HG03460 (cell line): ENCODE results near the gene PUS3.

ENCODE experiments used
- ATAC-seq: cut with Tn5 transposase; IDR thresholded peaks from one replicate; pipeline ENCODE4 v1.9.1; 2021; ENCODE audit not compliant: unreplicated experiment

The PUS3 gene

DNA sequence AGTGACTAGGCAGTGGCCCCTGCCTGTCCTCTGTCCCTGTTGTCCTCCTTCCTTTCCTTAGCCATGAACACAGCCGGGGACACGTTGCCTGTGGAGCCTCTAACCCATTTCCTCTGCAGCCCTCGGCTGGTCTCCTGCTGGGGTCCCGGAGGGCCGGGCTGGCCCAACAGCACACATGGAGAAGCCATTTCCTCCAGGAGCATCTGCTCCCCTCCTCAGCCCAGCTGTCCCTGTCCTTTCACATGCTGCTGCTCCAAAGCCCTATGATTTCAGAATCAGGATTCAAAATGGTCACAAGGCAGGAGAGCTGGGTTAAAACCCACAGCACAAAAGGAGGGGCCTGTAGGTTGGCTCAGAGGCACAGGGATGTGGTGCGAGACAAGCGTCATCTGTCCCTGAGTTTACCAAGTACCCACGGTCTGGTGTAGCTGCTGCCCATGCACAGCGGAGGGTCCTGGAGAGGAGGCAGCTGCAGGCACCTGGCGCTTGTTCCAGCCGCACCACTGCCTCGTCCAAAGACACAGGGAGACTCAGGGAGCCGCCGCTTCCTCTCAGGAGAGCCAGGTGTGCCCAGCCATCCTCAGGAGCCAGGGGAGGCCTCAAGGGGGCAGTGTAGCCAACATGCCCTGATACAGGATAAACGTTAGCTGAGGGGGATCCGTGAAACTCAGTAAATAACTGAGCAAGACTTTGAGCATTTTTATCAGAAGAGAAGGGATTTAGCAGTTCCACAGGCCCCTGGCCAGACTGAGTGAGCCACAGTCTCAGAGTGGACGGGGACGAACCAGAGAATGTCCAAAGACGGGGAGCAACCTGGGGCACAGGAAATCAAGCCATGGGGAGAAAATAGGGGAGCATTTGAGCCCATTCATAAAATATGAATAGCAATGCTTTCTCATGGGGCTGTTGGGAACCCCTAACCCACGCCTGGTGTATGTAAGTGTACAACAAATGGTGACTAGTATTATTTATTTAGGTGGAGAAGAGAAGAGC is 38.9 kb upstream of the PUS3 start:
- no peak for ATAC-seq

DNA sequence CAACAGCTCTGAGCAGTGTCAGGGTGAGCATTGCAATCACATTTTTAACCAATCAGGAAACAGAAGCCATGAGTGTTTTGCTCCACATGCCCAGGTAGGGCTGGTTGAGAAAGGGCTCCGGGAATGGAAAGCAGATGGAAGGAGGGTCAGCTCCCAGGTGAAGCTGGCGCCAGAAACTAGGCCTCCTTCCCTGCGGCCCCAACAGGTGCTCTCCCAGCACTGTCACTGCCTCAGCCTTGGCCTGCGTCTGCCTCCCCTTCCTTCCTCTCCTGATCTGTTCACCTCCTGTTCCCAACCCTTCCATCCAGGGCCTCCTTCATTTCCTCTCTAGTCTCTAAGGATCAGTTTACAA is 38.2 kb upstream of the PUS3 start:
- ATAC-seq: no peak

DNA sequence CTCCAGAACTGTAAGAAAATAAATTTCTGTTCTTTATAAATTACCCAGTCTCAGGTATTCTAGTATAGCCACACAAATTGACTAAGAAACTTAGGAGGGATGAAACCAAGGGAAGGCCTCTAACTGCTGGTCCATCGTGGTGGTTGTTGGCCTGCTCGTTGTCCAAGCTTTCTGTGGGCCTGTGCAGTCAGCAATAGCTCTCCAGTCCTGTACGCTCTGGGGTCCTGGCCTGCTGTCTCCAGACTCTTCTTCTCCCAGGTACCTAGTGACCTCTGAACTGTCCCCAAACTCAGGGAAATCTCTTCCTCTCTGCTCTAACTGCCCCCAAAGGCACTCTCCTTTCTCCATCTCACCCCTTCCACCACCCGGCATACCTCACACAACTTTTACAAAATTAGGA is 37.1 kb upstream of the PUS3 start:
- ATAC-seq: no peak

DNA sequence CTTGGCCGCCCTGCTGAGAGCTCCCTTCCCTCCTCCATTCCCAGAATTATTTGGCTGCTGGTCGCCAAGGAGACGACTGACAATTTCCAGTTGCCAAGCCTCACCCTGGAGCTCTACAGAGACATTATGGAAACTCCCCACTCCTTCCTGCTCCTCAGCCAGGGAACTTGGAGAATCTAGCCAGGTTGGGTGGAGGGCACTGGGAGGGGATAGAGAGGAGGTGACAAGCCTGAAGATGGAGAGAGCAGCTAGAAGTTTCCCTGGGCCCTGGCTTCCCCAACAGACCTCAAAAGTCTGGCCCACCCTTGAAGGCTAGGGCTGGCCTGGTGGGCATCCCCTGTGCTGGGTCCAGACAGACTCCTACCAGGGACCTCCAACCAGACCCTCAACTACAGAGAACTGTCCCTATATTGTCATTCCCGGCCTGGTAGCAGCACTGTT is 36.1 kb upstream of the PUS3 start:
- no peak for ATAC-seq

DNA sequence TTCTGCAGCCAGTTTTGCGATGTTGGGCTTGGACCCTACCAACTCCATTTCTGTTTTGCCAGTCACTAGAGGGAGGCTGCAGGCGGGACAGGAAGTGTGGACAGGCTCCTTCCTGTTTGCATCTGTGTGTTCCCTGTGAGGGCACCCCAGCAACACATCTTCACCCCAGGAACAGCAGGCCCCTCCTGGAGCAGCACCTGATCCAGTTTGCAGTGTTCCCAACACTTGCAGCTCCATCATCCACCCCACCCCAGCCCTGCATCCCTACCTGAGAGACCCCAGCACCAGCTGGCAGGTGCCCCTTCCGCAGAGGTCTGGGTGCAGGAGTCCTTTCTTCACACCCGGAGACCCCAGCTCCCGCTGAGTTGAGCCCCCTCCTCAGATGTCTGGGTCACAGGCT is 35.4 kb upstream of the PUS3 start:
- no peak for ATAC-seq

DNA sequence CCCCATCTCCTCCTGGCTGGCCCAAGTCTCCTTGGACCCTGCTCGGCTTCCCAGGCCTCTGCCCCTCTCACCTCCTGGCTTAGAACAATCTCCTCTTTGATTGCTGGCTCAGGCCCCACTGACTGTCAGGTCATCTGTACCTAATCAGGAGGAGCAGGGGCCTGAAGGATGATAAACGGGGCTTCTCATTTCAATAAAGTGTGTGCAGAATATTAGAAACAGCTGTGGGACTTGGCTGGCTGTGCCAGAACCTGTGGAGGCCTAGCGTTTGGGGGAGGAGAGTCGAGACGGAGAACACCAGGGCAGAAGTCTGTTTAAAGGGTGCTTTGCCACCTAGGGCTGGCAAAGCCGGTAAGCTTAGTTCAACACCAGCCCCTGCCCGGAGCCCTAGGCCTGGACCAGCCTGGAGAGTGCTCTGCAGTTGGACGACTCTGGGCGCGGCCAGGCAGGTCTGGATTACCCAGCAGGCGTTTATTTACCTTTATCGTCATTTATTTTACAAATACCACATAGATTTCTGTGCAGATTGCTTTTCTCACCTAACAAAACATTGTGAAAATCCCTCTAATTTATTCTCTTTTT is 32.7 kb upstream of the PUS3 start:
- no peak for ATAC-seq

DNA sequence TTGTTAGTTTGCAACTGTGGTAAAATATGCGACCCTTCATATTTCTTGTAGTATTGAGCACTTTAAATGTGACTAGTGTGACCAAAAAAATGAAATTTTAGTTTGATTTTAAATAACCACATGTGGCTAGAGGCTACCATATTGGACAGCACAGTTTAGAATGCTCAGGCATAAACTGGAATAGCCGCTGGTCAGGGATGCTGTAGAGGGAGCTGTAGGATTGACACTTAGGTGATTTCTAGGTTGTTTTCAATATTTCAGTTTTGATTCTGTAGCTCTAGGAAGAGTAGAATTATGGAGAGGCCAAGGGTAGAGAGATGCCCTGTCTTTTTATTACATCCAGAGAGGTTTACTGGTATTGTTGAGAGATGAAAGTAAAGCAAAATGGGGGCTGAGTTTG is 32.0 kb upstream of the PUS3 start:
- no peak for ATAC-seq

DNA sequence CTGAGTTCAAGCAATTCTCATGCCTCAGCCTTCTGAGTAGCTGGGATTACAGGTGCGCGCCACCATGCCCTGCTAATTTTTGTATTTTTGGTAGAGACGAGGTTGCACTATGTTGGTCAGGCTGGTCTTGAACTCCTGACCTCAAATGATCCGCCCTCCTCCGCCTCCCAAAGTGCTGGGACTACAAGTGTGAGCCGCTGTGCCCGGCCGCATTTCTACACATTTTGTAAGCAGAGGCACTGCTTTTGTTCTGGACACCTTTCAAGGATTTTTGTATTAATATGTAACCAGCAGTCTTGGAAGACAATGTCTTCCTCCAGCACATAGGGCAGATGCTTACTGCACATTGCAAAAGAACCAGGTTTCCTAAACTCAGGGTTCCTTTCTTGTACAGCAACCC is 31.5 kb upstream of the PUS3 start:
- no peak for ATAC-seq

DNA sequence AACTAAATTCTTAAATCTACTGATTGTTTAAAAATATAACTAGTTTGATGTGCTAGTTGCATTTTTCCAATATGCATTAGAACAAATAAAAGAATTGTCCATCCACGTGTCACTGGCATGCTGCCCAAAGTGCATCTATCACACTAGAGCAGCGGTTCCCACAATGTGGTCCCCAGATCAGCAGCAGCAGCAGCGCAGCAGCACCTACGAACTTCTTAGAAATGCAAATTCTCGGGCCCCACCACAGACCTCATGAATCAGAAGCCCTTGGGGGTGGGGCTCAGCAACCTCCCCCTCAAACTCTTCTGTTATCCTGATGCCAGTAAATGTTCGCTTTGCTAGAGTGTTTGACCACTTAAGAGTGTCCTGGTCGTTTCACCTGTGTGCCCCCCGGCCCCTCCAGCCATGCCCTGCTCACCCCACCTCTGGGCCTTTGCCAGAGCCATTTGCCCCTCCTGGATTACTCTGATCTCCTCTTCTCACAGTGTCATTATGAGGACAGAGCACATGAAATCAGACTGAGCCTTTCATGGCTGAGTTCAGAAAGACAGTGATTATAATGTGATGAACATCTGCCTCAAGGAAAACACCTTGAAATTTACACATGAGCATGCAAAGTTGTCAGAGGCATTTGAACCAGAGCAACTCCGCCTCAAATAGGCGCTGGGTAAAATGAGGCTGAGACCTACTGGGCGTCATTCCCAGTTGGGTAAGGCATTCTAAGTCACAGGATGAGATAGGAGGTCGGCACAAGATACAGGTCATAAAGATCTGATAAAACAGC is 30.2 kb upstream of the PUS3 start:
- no peak for ATAC-seq

DNA sequence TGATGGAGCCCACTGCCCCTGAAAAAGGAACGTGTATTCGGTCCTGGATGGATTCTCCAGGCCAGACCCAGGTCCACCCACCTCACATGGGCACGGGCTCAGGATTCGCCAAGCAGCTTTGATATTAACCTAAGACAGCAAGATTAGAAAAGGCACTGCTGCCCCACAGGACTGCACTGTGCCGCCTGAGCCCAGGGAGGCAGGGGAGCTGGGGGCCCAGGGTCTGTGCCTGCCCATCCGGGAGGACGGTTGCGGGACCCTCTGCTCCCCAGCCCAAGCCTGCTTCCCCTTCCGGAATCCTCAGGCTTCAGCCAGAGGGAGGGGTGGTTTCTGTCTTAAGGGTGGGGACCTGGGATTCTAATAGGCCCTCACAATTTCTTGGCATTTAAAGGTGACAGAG is 29.3 kb upstream of the PUS3 start:
- ATAC-seq: no peak

DNA sequence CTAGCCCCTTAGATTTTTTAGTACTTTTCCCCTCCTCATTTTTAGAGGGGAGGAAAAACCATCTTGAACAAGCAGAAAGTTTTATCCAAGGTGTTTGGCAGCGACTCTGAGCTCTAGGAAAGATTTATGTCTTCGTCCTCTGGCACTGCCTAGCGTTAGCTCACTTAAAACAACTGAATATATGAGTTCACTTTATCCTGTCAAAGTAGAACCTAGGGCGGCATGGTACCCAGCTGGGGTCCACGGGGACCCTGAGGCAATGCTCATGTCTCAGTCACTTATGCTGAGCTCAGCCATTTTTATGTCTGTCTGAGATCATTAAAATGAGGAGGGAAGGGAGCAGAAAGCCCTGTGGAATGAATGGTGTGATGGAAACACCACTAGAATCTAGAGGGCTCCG is 28.7 kb upstream of the PUS3 start:
- no peak for ATAC-seq

DNA sequence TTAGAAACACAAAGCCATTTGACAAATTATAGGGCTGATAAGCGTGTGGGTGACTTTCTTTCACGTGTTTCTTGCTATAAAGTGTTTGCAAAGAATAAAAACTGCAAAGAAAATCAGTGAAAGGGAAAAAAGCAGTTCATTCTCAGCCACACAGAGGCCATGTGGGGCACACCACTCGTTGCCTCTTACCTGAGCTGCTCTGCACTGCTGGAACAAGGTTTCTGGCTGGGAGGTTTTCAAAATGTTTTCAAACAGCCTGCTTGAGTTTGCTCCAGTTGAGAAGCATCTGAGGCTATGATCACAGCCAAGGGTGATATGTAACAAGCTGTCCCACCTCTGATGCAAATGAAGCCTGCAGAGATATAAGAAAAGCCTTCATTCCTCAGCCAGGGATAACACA is 28.1 kb upstream of the PUS3 start:
- ATAC-seq: no peak

DNA sequence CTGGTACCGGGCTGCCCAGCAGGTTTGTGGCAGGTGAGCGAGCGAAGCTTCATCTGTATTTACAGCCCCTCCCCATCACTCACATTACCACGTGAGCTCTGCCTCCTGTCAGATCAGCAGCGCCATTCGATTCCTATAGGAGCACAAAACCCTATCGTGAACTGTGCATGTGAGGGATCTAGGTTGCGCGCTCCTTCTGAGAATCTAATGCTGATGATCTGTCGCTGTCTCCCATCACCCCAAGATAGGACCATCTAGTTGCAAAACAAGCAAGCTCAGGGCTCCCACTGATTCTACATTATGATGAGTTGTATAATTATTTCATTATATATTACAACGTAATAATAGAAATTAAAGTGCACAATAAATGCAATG is 27.1 kb upstream of the PUS3 start:
- ATAC-seq: no peak

DNA sequence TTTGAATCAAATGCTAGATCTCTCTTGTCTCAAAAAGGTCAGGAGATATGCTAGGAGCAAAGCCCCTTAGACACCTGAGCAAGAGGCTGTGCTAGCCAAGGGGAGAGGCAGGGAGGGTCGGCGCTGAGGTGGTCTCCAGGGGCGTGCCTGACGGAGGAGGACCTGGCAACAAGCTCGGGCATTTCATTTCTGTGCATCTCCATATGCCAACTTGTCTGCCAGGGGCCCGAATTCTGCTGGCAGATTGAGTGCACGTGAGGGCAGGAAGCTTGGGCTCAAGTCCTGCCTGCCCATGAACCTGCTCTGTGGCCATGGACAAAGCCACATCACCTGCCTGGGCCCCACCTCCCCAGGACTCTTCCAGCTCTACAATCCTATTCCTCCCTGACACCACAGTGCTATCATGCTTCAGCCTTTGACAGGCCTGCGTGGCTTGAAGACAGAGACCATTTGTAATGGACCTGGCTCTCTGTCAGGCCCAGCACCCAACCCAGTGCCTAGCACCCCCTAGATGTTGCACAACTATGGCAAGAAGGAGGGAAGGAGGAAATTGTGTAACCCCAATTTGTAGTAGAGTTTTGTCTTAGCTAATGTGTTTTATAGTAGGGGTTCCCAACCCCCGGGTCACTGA is 26.6 kb upstream of the PUS3 start:
- ATAC-seq: no peak

DNA sequence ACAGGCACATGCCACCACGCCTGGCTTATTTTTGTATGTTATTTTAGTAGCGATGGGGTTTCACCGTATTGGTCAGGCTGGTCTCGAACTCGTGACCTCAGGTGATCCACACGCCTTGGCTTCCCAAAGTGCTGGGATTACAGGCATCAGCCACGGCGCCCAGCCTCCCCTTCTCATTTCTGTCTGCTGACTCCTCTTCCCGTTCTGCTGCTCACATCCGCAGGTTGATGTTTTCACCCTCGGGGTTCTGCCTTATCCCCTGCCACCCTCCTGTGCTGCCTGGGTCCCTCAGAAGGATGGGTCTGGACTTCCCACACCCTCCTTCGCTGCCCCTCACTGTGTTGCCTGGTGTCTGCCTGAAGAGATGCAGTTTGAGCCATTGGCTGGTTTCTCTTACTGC is 23.7 kb upstream of the PUS3 start:
- ATAC-seq: no peak

DNA sequence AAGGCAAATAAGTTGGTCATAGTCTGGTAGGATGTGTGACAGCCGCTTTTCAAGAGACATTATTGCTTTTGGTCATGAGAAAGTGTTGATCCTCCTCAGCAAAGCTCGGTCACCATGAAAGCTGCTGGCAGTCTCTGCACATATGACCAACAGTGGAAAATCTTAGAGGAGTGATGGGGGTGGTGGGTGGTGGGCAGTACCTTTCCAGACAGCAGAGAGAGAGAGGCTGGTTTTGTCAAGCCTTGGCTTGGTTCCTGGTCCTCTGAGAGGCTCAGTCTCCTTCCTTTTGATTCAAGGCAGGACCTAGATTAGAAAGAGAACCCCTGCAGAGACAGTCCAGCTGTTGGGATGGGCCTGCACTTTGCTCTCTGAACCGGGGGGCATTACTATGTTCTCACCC is 22.8 kb upstream of the PUS3 start:
- ATAC-seq: no peak

DNA sequence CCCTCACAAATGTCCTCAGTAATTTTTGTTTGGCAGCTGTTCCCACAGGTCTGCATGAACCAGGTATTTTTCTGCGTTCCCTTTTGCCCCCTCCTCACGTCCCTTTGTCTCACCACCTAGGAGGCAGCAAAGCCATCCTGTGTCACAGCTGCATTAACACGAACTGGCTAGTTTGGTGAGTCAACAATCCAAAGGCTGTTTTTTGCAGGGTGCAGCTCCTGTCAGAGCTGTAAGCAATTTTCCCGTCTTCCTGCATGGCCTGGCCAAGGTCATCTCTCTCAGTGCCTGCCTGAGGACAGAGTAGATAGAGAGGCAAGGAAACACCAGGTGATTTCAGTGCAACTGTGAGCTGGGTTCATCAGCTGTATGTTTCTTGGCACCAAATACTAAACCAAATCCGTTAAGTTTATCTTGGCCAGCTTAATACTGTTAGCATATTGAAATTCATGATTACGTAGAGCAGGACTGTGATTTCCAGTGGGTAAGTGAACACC is 22.3 kb upstream of the PUS3 start:
- ATAC-seq: no peak

DNA sequence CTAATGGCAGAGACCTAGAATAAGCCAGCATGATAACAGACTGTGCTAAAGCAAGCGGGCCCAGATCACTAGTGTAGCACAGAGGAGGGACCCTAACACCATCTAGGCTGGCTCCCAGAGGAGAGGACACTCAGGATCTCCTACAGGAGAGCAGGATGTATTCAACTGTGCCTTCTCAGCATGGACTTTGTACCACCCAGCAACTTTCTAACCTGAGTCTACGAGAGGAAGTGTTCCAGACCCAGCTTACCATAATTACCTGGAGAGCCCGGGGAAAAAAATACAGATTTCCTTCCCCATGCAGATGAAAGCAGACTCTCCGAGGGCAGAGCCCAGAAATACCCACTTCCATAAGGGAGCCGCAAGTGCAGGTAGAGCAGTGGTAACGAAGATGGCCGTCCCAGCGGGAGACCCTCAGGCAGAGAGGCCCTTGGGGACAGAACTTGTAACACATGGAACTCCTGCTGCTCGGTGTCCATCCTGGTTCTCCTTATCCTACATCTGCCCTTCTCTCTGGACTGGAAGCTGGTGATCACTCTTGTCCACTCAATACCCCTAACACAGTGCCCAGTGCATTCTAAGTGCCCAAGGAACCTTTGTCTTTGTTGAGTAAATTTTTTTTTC is 21.5 kb upstream of the PUS3 start:
- ATAC-seq: no peak

DNA sequence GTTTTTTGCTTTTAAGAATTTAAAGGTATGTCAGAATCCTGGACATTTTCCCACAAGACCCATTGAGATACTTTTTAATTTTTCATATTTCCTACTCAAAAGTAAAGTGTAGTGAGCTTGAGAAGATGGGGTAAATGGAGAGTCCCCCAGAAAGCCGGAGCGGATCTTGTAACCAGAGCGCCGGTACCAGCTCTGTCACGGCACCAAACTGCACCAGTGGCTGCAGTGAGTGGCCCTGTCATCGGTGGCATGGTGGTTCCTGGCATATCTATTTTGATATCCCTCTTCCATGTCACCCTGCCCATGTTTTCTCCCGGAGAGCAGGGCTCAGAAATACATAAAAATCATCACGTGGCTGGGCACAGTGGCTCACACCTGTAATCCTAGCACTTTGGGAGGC is 20.6 kb upstream of the PUS3 start:
- ATAC-seq: no peak

DNA sequence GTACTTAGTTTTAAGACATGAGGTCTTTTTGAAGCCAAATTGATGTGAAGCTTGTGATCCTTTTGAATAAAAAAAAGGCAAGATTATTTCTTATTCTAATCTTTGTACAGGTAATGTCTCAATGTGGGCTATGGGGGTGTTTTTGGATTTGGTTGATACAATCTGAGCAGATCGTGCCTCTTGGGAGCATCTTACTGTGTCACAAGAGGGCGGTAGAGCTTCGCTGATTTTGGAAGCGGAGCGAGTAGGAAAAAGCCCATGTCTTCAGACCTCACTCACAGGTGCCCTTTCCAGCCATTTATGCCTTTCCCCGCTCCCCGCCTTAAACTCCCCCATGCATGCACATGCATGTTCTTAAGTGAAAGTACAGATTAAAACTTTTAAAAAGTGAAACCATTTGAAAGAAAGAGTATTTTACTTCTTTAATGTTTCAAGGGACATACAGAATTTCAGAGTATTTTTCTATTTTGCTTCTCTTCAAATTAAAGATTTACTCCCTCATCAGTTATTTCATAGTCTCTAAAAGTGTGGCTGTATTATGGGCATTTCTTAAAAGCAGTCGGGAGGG is 20.1 kb upstream of the PUS3 start:
- ATAC-seq: peak; percentile 71

DNA sequence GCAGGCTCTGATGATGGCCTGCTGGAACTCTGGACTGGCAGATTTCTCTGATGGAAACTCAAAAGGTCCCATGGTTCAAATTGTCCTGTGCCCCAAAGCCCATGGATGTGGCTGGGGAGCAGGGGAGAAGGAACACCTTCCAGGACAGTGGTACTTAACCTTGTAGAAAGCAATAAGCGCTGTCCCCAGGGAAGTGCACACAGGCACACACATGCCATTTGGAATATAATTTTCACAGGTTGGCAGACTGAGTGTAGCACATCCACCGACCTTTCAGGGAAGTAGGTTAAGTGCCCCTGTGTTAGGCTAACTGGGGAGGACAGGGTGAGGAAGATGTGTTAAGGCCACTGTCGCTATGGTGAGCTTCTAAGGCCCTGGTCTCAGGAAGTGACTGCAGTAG is 19.1 kb upstream of the PUS3 start:
- no peak for ATAC-seq
